Smooth muscle cell (in vitro differentiated cells): Measurements from ENCODE around the gene DTX3L. TPM values are rescaled to one million over a fixed set of nuclear protein-coding genes. Genes with fewer than 3 reads are reported as not detected.

Source experiments
- DNase-seq: peaks from one replicate; lab custom pipeline; 2025; ENCODE audit not compliant: unreplicated experiment; lab: John Stamatoyannopoulos, UW
- H2AFZ ChIP-seq: fragments of 200-600 bp; sonication (generic); 2 replicates; pipeline ENCODE4 v1.6.0; 2016; ENCODE audit warnings: antibody characterized with exemption, low read depth, mild to moderate bottlenecking
- H3F3A ChIP-seq: fragments of 200-600 bp; sonication (generic); 2 replicates; pipeline ENCODE4 v1.6.0; 2017; ENCODE audit warnings: antibody characterized with exemption, low read depth
- H3K27ac ChIP-seq: fragments of 200-600 bp; sonication (generic); 2 replicates; pipeline ENCODE4 v1.5.1; 2016; ENCODE audit warnings: low read depth, mild to moderate bottlenecking
- H3K27me3 ChIP-seq: fragments of 200-600 bp; sonication (generic); 2 replicates; pipeline ENCODE4 v1.6.1; 2016; ENCODE audit warnings: low read depth, mild to moderate bottlenecking
- H3K36me3 ChIP-seq: fragments of 200-600 bp; sonication (generic); 2 replicates; pipeline ENCODE4 v1.5.1; 2016; ENCODE audit warnings: low read depth
- H3K4me1 ChIP-seq: fragments of 200-600 bp; sonication (generic); 2 replicates; pipeline ENCODE4 v1.5.1; 2016; ENCODE audit warnings: low read depth
- H3K4me2 ChIP-seq: fragments of 200-600 bp; sonication (generic); 2 replicates; pipeline ENCODE4 v1.6.0; 2016; ENCODE audit warnings: mild to moderate bottlenecking
- H3K4me3 ChIP-seq: fragments of 200-600 bp; sonication (generic); 2 replicates; pipeline ENCODE4 v1.5.1; 2016; ENCODE audit warnings: mild to moderate bottlenecking
- H3K79me2 ChIP-seq: fragments of 200-600 bp; sonication (generic); 2 replicates; pipeline ENCODE4 v1.6.0; 2016; ENCODE audit warnings: low read depth, mild to moderate bottlenecking
- H3K9ac ChIP-seq: fragments of 200-600 bp; sonication (generic); 2 replicates; pipeline ENCODE4 v1.6.0; 2016; ENCODE audit warnings: low read depth
- H3K9me3 ChIP-seq: fragments of 200-600 bp; sonication (generic); replicated peaks from 2 replicates; pipeline ENCODE4 v1.5.1; 2016; ENCODE audit warnings: low read depth
- H4K20me1 ChIP-seq: fragments of 200-600 bp; sonication (generic); 2 replicates; pipeline ENCODE4 v1.6.0; 2016; ENCODE audit warnings: low read depth
- CTCF ChIP-seq: fragments of 200-600 bp; sonication (generic); IDR thresholded peaks from 2 replicates; pipeline ENCODE4 v1.5.1; 2017; ENCODE audit warnings: borderline replicate concordance, mild to moderate bottlenecking, antibody characterized with exemption; ENCODE audit not compliant: insufficient read depth, poor library complexity, severe bottlenecking
- WGBS: methylation state at CpG from one replicate; pipeline ENCODE4 v1.1.7; 2016; ENCODE audit warnings: low lambda C conversion rate; 5-methylcytosine and 5-hydroxymethylcytosine counted together
- polyA plus RNA-seq: library from polyadenylated mRNA; unstranded; fragments of >200 nt; fragmentation: Nextera tagmentation; extraction: Ambion mirVana; gene quantifications from 2 replicates; pipeline ENCODE4 v1.2.1, GENCODE V29; 2016
- total RNA-seq: library from RNA; depleted of rRNA; stranded (reverse); fragments of >200 nt; gene quantifications from 2 replicates; pipeline ENCODE4 v1.2.3, GENCODE V29; 2014

The DTX3L gene
- total and polyA plus RNA-seq, 2 experiments from 2014 or later = 2.2 to 6.4 TPM

GRCh38 chr3:122535964-122536631 lies 28.0 kb upstream of the DTX3L start:
- Histone ChIP-seq H3K4me2 (no peak overlapping the region), H3K27ac (no peak overlapping the region), H3K36me3 (no peaks in the 10 kb centered on the region), H3K9me3 (no peaks in the 10 kb centered on the region), H2AFZ (no peak overlapping the region), H3K27me3 (peaks cover 21% of the 10 kb centered on the region), H3K4me3 (no peak overlapping the region), H3K79me2 (no peaks in the 10 kb centered on the region), H3K4me1 (no peaks in the 10 kb centered on the region), H3K9ac (no peak overlapping the region), H4K20me1 (no peaks in the 10 kb centered on the region), H3F3A (no peaks in the 10 kb centered on the region)
- 47% methylated on average over 6 of the region's 6 CpGs for WGBS
- DNase-seq = no peak
- TF ChIP-seq CTCF = no peak

- Histone ChIP-seq H3K36me3 (no peaks in the 10 kb centered on the region), H3K27ac (no peak overlapping the region), H4K20me1 (no peaks in the 10 kb centered on the region), H3K9me3 (no peaks in the 10 kb centered on the region), H3K4me3 (no peak overlapping the region), H3K4me2 (no peak overlapping the region), H3K4me1 (no peaks in the 10 kb centered on the region), H3K9ac (no peak overlapping the region), H3F3A (no peaks in the 10 kb centered on the region), H2AFZ (no peak overlapping the region), H3K79me2 (no peaks in the 10 kb centered on the region), H3K27me3 (peaks cover 21% of the 10 kb centered on the region)
- DNase-seq = no peak
- WGBS = 33% methylated on average over 3 of the region's 3 CpGs
- TF ChIP-seq CTCF = no peak
Measured at GRCh38 chr3:122536632-122537001, 27.5 kb upstream of the DTX3L start.

DNA sequence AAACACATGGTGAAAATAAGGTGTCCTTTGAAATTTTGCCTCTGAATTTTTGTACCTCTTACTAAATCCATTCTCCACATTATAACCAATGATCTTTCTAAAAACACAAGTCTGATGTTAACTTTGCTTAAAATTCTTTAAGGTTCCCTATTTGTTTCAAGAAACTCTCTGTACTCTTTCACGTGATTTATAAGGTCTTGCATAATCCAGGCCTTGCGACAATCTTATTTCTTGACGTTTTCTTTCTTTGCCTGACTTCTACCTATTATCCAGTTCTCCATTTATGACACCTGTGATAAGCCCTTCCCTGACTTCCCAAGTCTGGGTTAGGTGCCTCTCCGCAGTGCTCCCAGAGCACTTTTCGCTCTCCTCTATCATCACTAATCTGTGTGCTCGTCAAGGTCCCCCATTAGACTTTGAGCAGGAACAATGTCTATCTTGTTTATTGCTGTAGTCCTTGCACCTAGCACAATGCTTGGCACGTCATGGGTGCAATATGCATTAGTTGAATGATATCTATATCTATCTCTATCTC lies 25.1 kb upstream of the DTX3L start:
- no peaks in the 10 kb centered on the region for H4K20me1 ChIP-seq
- H3K27ac ChIP-seq = no peak overlapping the region
- H2AFZ ChIP-seq = no peak overlapping the region
- no peak for DNase-seq
- no peaks in the 10 kb centered on the region for H3K9me3 ChIP-seq
- TF ChIP-seq CTCF = no peak
- no peak overlapping the region for H3K4me2 ChIP-seq
- H3K36me3 ChIP-seq = no peaks in the 10 kb centered on the region
- no peak overlapping the region for H3K9ac ChIP-seq
- H3K4me3 ChIP-seq = no peak overlapping the region
- H3K27me3 ChIP-seq = peaks cover 21% of the 10 kb centered on the region
- no peaks in the 10 kb centered on the region for H3K4me1 ChIP-seq
- H3F3A ChIP-seq = no peaks in the 10 kb centered on the region
- no peaks in the 10 kb centered on the region for H3K79me2 ChIP-seq
- WGBS = 93% methylated on average over 7 of the region's 7 CpGs

DNA sequence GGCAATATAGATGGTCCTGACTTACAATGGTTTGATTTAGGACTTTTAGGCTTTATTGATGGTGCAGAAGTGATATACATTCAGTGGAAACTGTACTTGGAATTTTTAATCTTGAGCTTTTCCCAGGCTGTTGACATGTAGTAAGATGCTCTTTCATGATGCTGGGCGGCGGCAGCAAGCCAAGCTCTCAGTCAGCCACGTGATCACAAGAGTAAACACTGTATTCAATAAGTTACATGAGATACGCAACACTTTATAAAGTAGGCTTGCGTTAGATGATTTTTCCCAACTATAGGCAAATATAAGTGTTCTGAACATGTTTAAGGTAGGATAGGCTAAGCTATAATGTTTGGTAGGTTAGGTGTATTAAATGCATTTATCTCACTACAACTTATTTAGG lies 18.0 kb upstream of the DTX3L start:
- Histone ChIP-seq H3K4me1 (no peaks in the 10 kb centered on the region), H4K20me1 (no peaks in the 10 kb centered on the region), H3K79me2 (no peaks in the 10 kb centered on the region), H3K4me2 (no peak overlapping the region), H3K9ac (no peak overlapping the region), H3K36me3 (no peaks in the 10 kb centered on the region), H3K9me3 (no peaks in the 10 kb centered on the region), H3K4me3 (no peak overlapping the region), H2AFZ (no peak overlapping the region), H3F3A (no peaks in the 10 kb centered on the region), H3K27me3 (no peaks in the 10 kb centered on the region), H3K27ac (no peak overlapping the region)
- WGBS = 94% methylated on average over 5 of the region's 5 CpGs
- TF ChIP-seq CTCF = no peak
- DNase-seq = no peak
